GM12891 (cell line): ENCODE measurements around the gene SCN3A.

ENCODE experiments used
- POLR2A ChIP-seq: IDR thresholded peaks from 2 replicates; pipeline ENCODE4 v1.6.1; 2011; ENCODE audit warnings: low read depth, low read length, control low read depth
- POLR2AphosphoS5 ChIP-seq: IDR thresholded peaks from 2 replicates; pipeline ENCODE4 v1.6.1; 2011; ENCODE audit warnings: low read depth, low read length, control low read depth
- TAF1 ChIP-seq: IDR thresholded peaks from 2 replicates; pipeline ENCODE4 v1.6.1; 2011; ENCODE audit warnings: low read depth, low read length, control low read depth

- no peak for TF ChIP-seq POLR2AphosphoS5
- TF ChIP-seq POLR2A: no peak
- TF ChIP-seq TAF1: no peak
These were observed 115.6 kb downstream of the SCN3A start for GRCh38 chr2:165087933-165088901.
